IPS DF 6.9 (cell line): ENCODE measurements around the gene HINT2.

ENCODE experiments used
- DNase-seq: peaks from one replicate; pipeline ENCODE4 v3.0.0-alpha.2; 2013; ENCODE audit warnings: low read depth, low spot score
- H3K27ac ChIP-seq: one replicate; pipeline ENCODE4 v1.5.1; 2013; ENCODE audit warnings: low read length, control low read depth
- H3K27me3 ChIP-seq: 2 replicates; pipeline ENCODE4 v1.6.1; 2013; ENCODE audit warnings: mild to moderate bottlenecking, low read length; ENCODE audit not compliant: control insufficient read depth, insufficient read depth
- H3K36me3 ChIP-seq: 2 replicates; pipeline ENCODE4 v1.6.1; 2013; ENCODE audit warnings: low read length; ENCODE audit not compliant: control insufficient read depth, insufficient read depth
- H3K4me1 ChIP-seq: 2 replicates; pipeline ENCODE4 v1.6.1; 2013; ENCODE audit warnings: low read length; ENCODE audit not compliant: control insufficient read depth, insufficient read depth
- H3K4me3 ChIP-seq: 2 replicates; pipeline ENCODE4 v1.5.1; 2013; ENCODE audit warnings: mild to moderate bottlenecking, low read length
- H3K9me3 ChIP-seq: 2 replicates; pipeline ENCODE4 v1.6.1; 2013; ENCODE audit warnings: low read length, inconsistent platforms; ENCODE audit not compliant: control insufficient read depth, insufficient read depth
- WGBS: extraction: QIAGEN DNeasy Blood & Tissue Kit; methylation state at CpG from one replicate; pipeline ENCODE4 v1.1.7; 2013; ENCODE audit warnings: mixed read lengths, missing lambda C conversion rate; ENCODE audit not compliant: insufficient read length, insufficient coverage; 5-methylcytosine and 5-hydroxymethylcytosine counted together

The HINT2 gene

GRCh38 chr9:35814841-35815543 lies at the start of gene HINT2:
HINT2 (minus strand) TSS chr9:35815042; CDS start chr9:35814979, 63 bp downstream.
- WGBS, result no CpG with 5 or more reads among the region's 52 CpGs
- Histone ChIP-seq H3K4me1 (peaks cover 4% of the 10 kb centered on the region; the same call in 1 of the 2 replicates), H3K4me3 (peak within 1 kb of the TSS; percentile 99), H3K27ac (no peak within 1 kb of the TSS), H3K36me3 (no peaks in the 10 kb centered on the region), H3K9me3 (no peaks in the 10 kb centered on the region), H3K27me3 (no peaks in the 10 kb centered on the region)
- no peak for DNase-seq

- H3K27ac ChIP-seq, result no peak overlapping the region
- no peak for DNase-seq
- H3K27me3 ChIP-seq, result no peaks in the 10 kb centered on the region
- H3K4me1 ChIP-seq, result peaks cover under 1% of the 10 kb centered on the region; the same call in 1 of the 2 replicates
- WGBS, result no CpG with 5 or more reads among the region's 8 CpGs
- H3K9me3 ChIP-seq, result no peaks in the 10 kb centered on the region
- H3K36me3 ChIP-seq, result no peaks in the 10 kb centered on the region
- no peak overlapping the region for H3K4me3 ChIP-seq
These were observed 48.7 kb upstream of the HINT2 start for GRCh38 chr9:35863583-35863982.

GRCh38 chr9:35862328-35862727 lies 47.5 kb upstream of the HINT2 start:
- no peaks in the 10 kb centered on the region for H3K27me3 ChIP-seq
- DNase-seq, result no peak
- no peak overlapping the region for H3K27ac ChIP-seq
- H3K4me1 ChIP-seq, result no peaks in the 10 kb centered on the region
- WGBS, result no CpG with 5 or more reads among the region's 4 CpGs
- H3K9me3 ChIP-seq, result no peaks in the 10 kb centered on the region
- no peak overlapping the region for H3K4me3 ChIP-seq
- H3K36me3 ChIP-seq, result no peaks in the 10 kb centered on the region

GRCh38 chr9:35861161-35861897 lies 46.5 kb upstream of the HINT2 start:
- H3K27me3 ChIP-seq, result no peaks in the 10 kb centered on the region
- no CpG with 5 or more reads among the region's 12 CpGs for WGBS
- no peak for DNase-seq
- no peaks in the 10 kb centered on the region for H3K9me3 ChIP-seq
- no peaks in the 10 kb centered on the region for H3K4me1 ChIP-seq
- H3K27ac ChIP-seq, result no peak overlapping the region
- H3K4me3 ChIP-seq, result no peak overlapping the region
- H3K36me3 ChIP-seq, result no peaks in the 10 kb centered on the region

GRCh38 chr9:35859990-35860339 lies 45.1 kb upstream of the HINT2 start:
- H3K9me3 ChIP-seq, result no peaks in the 10 kb centered on the region
- no peak for DNase-seq
- H3K27me3 ChIP-seq, result no peaks in the 10 kb centered on the region
- no peaks in the 10 kb centered on the region for H3K4me1 ChIP-seq
- no peak overlapping the region for H3K4me3 ChIP-seq
- no peak overlapping the region for H3K27ac ChIP-seq
- H3K36me3 ChIP-seq, result no peaks in the 10 kb centered on the region
- no CpG with 5 or more reads among the region's 3 CpGs for WGBS

GRCh38 chr9:35859310-35859989 lies 44.6 kb upstream of the HINT2 start:
- no peaks in the 10 kb centered on the region for H3K27me3 ChIP-seq
- no peak for DNase-seq
- no peaks in the 10 kb centered on the region for H3K4me1 ChIP-seq
- H3K4me3 ChIP-seq, result no peak overlapping the region
- no peaks in the 10 kb centered on the region for H3K9me3 ChIP-seq
- WGBS, result no CpG with 5 or more reads among the region's 16 CpGs
- no peak overlapping the region for H3K27ac ChIP-seq
- no peaks in the 10 kb centered on the region for H3K36me3 ChIP-seq

GRCh38 chr9:35858458-35858857 lies 43.6 kb upstream of the HINT2 start:
- no peak overlapping the region for H3K4me3 ChIP-seq
- H3K36me3 ChIP-seq, result peaks cover under 1% of the 10 kb centered on the region; the same call in 1 of the 2 replicates
- no CpG with 5 or more reads among the region's 5 CpGs for WGBS
- H3K27ac ChIP-seq, result no peak overlapping the region
- no peaks in the 10 kb centered on the region for H3K9me3 ChIP-seq
- H3K4me1 ChIP-seq, result no peaks in the 10 kb centered on the region
- H3K27me3 ChIP-seq, result no peaks in the 10 kb centered on the region
- DNase-seq, result no peak

- Histone ChIP-seq H3K9me3 (no peaks in the 10 kb centered on the region), H3K27me3 (no peaks in the 10 kb centered on the region), H3K4me1 (no peaks in the 10 kb centered on the region), H3K4me3 (no peak overlapping the region), H3K27ac (no peak overlapping the region), H3K36me3 (peaks cover 4% of the 10 kb centered on the region; the same call in 1 of the 2 replicates)
- no peak for DNase-seq
- no CpG with 5 or more reads among the region's 5 CpGs for WGBS
These were observed 42.0 kb upstream of the HINT2 start for GRCh38 chr9:35856882-35857281.

GRCh38 chr9:35856206-35856605 lies 41.4 kb upstream of the HINT2 start:
- H3K27me3 ChIP-seq, result no peaks in the 10 kb centered on the region
- no CpG with 5 or more reads among the region's 3 CpGs for WGBS

GRCh38 chr9:35854091-35854762 lies 39.4 kb upstream of the HINT2 start:
- Histone ChIP-seq H3K9me3 (no peaks in the 10 kb centered on the region), H3K4me1 (no peaks in the 10 kb centered on the region), H3K36me3 (peaks cover 4% of the 10 kb centered on the region; the same call in 1 of the 2 replicates), H3K4me3 (no peak overlapping the region), H3K27ac (no peak overlapping the region), H3K27me3 (no peaks in the 10 kb centered on the region)
- no peak for DNase-seq
- no CpG with 5 or more reads among the region's 7 CpGs for whole genome bisulfite sequencing

More at GRCh38 chr9:35856206-35856605, 41.4 kb upstream of the HINT2 start:
- peaks cover 4% of the 10 kb centered on the region; the same call in 1 of the 2 replicates for H3K36me3 ChIP-seq
- H3K4me1 ChIP-seq, result no peaks in the 10 kb centered on the region
- no peak overlapping the region for H3K4me3 ChIP-seq
- no peak overlapping the region for H3K27ac ChIP-seq
- H3K9me3 ChIP-seq, result no peaks in the 10 kb centered on the region
- DNase-seq, result no peak
